Activated CD8-positive, alpha-beta memory T cell treated with anti-CD3 and anti-CD28 coated beads for 48 hours (primary cell): ENCODE measurements around the gene HECTD4.
"Not testable (repeated sequence)": the region's sequence is repeated elsewhere in the genome, so short reads cannot be mapped to it uniquely, and the experiment has no call there.

Experiments used
- DNase-seq, 3 experiments: peaks; one replicate each; pipeline ENCODE4 v3.0.0-alpha.2; 2020; ENCODE audit warnings: low read depth in 2 of 3, low spot score in 2 of 3

The HECTD4 gene

DNA sequence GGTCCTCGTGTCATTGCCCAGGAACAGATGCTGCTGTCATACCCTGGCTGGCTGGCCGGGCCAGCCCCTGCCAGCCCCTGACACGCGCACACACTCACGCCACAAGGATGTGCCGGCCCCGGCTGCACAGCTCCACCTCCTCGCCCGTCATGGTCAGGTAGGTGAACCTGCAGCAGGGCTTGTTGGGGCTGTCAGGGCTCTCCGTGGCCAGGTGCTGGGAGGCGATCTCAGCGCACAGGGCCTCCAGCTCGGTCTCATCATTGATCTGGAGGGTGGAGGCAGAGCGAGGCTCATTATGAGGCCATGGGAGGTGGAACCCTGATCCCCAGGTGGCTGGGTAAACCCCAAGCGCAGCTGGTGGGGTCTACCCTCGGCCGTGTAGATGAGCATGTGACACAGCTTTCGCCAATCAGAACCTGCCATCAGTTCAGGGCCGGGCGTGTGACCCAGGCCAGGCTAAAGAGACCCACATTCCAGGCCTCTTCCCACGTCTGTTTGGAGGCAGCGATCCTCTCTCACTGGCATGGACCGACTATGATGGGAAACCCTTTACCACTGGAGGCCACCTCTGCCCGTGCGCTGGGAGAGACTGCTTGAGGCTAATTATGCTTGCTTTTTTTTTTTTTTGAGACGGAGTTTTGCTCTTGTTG, 218.1 kb downstream of the HECTD4 start:
- DNase-seq = no peak

DNA sequence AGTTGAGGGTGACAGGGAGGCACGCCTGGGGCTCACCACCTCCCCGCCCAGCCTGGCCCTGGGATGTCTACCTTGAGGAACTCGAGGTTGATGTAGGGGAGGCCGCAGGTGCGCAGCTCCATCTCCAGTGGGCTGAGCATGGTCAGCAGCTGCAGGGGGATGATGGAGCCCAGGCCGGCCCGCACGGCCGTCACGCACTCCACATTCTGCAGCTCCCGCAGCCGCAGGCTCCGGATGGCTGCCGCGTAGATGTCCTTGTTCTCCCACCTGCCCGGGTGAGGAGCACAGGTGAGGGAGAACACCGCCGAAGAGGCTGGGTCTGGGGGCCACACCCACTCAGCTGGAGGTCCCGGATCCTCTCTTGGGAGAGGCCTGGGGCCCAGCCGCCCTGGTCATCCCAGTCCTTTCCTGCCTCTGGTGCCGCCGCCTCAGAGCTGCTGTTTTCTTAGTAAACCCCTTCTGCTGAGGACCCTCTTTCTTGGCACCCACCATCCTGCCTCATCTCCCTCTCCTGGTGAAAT, 218.7 kb downstream of the HECTD4 start:
- DNase-seq = no peak

DNA sequence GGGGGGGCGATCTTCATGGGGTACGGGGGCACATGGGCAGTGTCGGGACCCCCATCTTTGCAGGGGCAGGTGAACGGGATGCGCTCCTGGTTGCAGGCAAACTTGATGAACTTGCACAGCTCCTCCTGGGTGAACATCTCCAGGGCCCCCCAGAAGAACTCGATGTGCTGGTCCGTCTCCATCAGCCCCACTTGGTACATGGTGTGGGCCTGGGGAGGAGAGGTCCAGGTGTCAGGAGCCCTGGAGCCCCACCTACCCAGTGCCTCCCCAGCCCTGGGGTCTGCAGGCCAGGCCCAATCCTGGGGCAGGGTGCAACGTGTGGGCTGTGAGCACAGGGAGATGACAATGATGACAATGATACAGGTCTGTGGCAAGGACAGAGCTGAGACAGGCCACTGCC, 219.2 kb downstream of the HECTD4 start:
- DNase-seq = no peak

GRCh38 chr12:112162241-112162790, 219.9 kb downstream of the HECTD4 start:
- no peak for DNase-seq

DNA sequence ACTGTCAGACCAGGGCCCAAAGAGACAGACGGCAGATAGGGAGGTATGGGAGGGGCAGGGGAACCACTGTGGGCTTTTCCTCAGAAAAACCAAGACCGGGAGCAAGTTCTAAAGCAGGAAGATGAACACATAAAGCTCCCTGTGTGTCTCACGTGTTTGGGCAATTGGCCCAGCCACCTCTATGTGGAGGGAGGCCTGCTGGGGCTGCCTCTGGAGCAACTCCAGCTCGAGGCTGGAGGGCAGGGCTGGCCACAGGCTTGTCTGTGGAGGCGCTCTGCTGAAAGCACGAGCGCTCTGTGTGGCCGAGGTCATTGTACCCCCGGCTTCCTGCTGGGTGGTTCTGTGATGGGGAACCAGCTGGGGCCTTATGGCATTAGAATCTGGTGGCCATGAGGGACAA, 220.5 kb downstream of the HECTD4 start:
- no peak for DNase-seq

DNA sequence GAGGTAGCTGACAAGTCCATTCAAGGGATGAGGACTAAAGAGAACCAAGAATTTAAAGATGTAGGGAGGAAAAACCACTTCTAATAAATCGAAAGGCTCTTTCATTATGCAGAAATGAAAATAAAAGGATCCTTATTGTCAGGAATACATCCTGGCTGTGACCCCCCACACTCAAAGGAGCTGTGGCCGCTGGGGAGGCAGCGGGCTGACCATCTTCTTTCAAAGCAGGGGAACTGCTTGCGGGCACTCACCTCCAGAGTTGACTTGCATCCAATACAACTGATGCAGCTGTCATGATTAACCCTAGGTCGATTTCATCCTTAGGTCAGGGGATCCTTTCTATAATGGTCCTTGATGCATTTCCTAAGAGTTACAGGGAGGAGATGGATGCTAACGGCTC, 221.6 kb downstream of the HECTD4 start:
- no peak for DNase-seq

DNA sequence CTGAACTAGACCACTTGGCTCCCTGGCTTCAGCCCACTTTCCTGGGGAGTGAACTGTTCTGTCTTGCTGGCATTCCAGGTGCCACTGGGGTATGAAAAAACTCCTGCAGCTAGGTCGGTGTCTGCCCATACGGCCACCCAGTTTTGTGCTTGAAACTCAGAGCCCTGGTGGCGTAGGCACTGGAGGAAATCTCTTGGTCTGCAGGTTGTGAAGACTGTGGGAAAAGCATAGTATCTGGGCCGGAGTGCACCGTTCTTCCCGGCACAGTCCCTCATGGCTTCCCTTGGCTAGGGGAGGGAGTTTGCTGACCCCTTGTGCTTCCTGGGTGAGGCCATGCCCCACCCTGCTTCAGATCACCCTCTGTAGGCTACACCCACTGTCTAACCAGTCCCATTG, 223.1 kb downstream of the HECTD4 start:
- no peak for DNase-seq

- not testable (repeated sequence) for DNase-seq
These were observed 223.6 kb downstream of the HECTD4 start for GRCh38 chr12:112158461-112159145.

GRCh38 chr12:112153893-112154219, 228.4 kb downstream of the HECTD4 start:
- no peak for DNase-seq

GRCh38 chr12:112153181-112153892, 228.9 kb downstream of the HECTD4 start:
- no peak for DNase-seq

GRCh38 chr12:112151766-112152541, 230.3 kb downstream of the HECTD4 start:
- DNase-seq = no peak

DNA sequence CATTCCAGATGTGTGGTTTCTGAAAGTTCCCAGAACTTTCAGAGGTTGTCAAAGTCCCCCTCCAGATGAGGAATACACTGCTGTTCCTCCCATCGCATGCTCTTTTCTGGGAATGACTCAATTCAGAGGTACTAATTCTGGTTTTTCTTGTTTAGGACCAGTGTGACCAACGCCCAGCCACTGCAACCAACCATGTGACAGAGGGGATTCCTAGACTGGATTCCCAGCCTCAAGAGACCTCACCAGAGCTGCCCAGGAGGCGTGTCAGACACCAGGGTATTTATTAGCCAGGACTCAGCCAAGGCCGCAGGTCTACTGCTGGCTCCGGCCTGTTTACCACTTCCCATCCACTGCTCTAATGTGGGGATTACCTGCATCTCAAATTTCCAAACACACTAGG, 232.6 kb downstream of the HECTD4 start:
- DNase-seq = no peak

- no peak for DNase-seq
These were observed 234.2 kb downstream of the HECTD4 start for GRCh38 chr12:112148031-112148513.

DNA sequence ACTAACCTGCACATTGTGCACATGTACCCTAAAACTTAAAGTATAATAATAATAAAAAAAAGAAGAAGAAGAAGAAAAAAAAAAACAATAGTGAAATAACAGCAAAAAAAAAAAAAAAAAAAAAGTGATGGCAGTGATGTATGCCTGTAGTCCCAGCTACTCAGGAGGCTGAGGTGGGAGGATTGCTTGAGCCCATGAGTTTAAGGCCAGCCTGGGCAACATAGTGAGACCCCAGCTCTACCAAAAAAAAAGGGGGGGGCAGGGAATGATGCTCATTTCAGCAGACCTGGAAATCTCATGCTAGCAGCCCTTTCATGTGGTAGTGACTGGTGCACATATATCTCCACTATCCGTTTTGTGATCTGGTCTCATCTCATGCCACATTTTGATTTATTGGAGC, 236.1 kb downstream of the HECTD4 start:
- no peak for DNase-seq

DNA sequence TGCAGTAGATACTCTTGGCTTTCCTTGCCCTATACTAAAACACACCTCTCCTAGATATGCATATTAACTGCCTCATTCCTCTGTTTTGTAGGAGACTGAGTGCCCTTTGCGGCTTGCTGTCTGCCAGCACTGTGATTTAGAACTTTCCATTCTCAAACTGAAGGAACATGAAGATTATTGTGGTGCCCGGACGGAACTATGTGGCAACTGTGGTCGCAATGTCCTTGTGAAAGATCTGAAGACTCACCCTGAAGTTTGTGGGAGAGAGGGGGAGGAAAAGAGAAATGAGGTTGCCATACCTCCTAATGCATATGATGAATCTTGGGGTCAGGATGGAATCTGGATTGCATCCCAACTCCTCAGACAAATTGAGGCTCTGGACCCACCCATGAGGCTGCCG, 241.5 kb downstream of the HECTD4 start:
- DNase-seq = no peak

DNA sequence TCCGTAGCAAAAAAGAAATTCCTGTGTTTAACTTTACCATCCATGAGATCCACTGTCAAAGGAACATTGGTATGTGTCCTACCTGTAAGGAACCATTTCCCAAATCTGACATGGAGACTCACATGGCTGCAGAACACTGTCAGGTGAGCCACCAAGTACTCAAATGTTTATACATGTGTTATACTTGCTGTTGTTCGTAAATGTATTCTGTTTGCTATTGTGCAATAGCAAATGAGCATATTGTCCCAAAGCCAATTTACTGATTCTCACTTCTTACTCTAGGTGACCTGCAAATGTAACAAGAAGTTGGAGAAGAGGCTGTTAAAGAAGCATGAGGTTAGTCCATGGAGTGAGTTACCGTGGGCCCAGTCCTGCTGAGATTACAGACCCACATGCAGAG, 247.5 kb downstream of the HECTD4 start:
- DNase-seq = no peak

GRCh38 chr12:112133418-112133817, 248.8 kb downstream of the HECTD4 start:
- no peak for DNase-seq

DNA sequence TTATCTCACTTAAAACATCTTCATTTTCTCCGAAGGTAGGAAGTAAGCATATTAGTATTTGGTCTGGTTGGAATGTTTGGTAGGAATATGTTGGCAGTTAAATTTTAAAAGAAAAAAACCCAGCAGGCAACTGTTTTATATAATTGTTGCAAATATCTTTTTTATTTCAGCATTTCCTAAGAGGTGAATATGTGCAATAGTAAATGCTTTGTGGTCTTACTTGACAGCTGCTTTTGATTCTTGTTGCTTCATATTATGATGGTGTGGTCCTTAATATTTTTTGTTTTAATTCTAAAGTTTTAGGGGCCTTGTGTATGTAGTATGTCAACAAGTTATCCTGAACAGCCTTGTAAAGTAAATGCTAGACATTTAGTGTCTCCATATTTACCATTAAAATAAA, 250.5 kb downstream of the HECTD4 start:
- no peak for DNase-seq

GRCh38 chr12:112130441-112130998, 251.7 kb downstream of the HECTD4 start:
- DNase-seq = no peak

- DNase-seq = no peak
These were observed 255.3 kb downstream of the HECTD4 start for GRCh38 chr12:112126911-112127310.

- DNase-seq = no peak
These were observed 256.2 kb downstream of the HECTD4 start for GRCh38 chr12:112126000-112126438.
